ENCODE data around the gene NUAK2. TPM values are rescaled to one million over a fixed set of nuclear protein-coding genes. Genes with fewer than 3 reads are reported as not detected.

Gene NUAK2
- total and polyA plus RNA-seq, 2 of the 8 experiments (the other 6 are each of a cell fraction or from before 2014, with no cell fraction given), result 9.4 to 12.9 TPM

DNA sequence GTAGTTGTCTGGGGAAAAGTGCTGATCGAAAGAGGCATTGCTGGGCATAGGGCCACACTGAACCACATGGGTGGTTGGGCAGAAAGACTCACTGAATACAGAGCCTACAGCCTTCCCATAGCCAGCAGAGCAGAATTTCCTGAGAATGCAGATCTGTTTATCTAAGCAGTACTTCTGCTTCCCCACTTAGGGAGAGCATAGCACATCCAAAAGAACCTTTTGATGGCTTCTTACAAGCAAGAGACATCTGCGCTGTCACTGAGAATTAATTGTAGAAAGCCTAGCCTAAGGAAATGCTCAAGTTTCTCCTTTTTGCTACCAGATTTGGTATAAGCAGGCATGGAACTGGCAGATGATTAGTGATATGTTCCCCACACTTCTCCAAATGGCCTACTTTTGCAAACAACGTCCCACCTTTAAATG, 48.2 kb upstream of the NUAK2 start:
- CTCF ChIA-PET (ENCODE audit: partially characterized antibody), result interaction anchor here (1.1 to 14.6 kb wide), 2 partner anchors 14 to 34 kb away, joined by 4 to 207 read pairs; partner anchors contain the start of gene KLHDC8A
- POLR2A ChIA-PET (ENCODE audit: partially characterized antibody), result interaction anchor here (1.0 kb wide), 1 partner anchor 71 kb away, joined by 3 read pairs; no protein-coding TSS in a partner anchor

More for the DNA sequence above, 48.2 kb upstream of the NUAK2 start:
- no peak overlapping the region for H2BK12ac ChIP-seq (ENCODE audit: low read depth, low read length)
- no peaks in the 10 kb centered on the region for H3K36me3 ChIP-seq (ENCODE audit: control insufficient read depth in 2 of 4, insufficient read depth in 4 of 4, low read length in 3 of 4)
- no peak overlapping the region for H3K56ac ChIP-seq (replicated peaks; ENCODE audit: insufficient read length, low read depth, low read length)
- H4K8ac ChIP-seq (ENCODE audit: extremely low read depth, insufficient read depth, low read length), result no peak overlapping the region
- H3K9ac ChIP-seq (replicated peaks in 1 of 4; ENCODE audit: extremely low read depth in 1 of 4, low read depth in 3 of 4, low read length in 3 of 4), result no peak overlapping the region
- H3K27me3 ChIP-seq (replicated peaks in 1 of 4; ENCODE audit: control insufficient read depth in 3 of 4, extremely low read depth in 1 of 4, insufficient read depth in 3 of 4, low read length in 3 of 4), result 0 out of 7 replicates have a peak, but pooled peaks cover 0 to 2% (median 0%) of the 10 kb centered on the region in 4 experiments
- FAIRE-seq (no peak), DNase-seq (ENCODE audit: low read depth in 1 of 2, low spot score in 2 of 2) (no peak)
- H3K23ac ChIP-seq (ENCODE audit: insufficient read length), result no peak overlapping the region
- H2BK20ac ChIP-seq (ENCODE audit: low read length), result no peak overlapping the region
- H3K9me3 ChIP-seq (ENCODE audit: insufficient read depth in 2 of 2, low read depth in 1 of 2, low read length in 1 of 2), result no peaks in the 10 kb centered on the region
- H2BK120ac ChIP-seq (replicated peaks; ENCODE audit: low read depth, low read length), result no peak overlapping the region
- no peak overlapping the region for H2BK5ac ChIP-seq (ENCODE audit: low read depth, low read length)
- H3K4me3 ChIP-seq (ENCODE audit: extremely low read depth in 1 of 4, insufficient read depth in 2 of 4, low read depth in 3 of 4, low read length in 4 of 4), result no peak overlapping the region
- 85% methylated on average over 3 of the region's 3 CpGs; no CpG with 5 or more reads in 1 of the 2 experiments for WGBS, 2 experiments (ENCODE audit: extremely low coverage in 1 of 2, insufficient coverage in 1 of 2, insufficient read length in 1 of 2, insufficient replicate concordance in 2 of 2, low coverage in 1 of 2, low lambda C conversion rate in 2 of 2, missing lambda C conversion rate in 1 of 2)
- no peak overlapping the region for H3K4ac ChIP-seq (replicated peaks; ENCODE audit: insufficient read length, low read depth, low read length)
- TF ChIP-seq JUN (IDR thresholded peaks at IDR 0.05; ENCODE audit: low read depth, low read length), result no peak
- TF ChIP-seq SUZ12 (IDR thresholded peaks at IDR 0.05; ENCODE audit: low read length), result no peak
- TF ChIP-seq BACH1 (IDR thresholded peaks at IDR 0.05; ENCODE audit: low read length), result no peak
- TF ChIP-seq TAF1 (IDR thresholded peaks at IDR 0.05; ENCODE audit: low read depth, low read length), result no peak
- TF ChIP-seq SRF (IDR thresholded peaks at IDR 0.05; ENCODE audit: low read depth, low read length), result no peak
- no peak for TF ChIP-seq RBBP5 (IDR thresholded peaks at IDR 0.05; ENCODE audit: borderline replicate concordance, low read depth, low read length)
- no peak for TF ChIP-seq HDAC2 (IDR thresholded peaks at IDR 0.05; ENCODE audit: borderline replicate concordance in 1 of 2, low read depth in 2 of 2, low read length in 2 of 2)
- no peak for TF ChIP-seq FOSL1 (IDR thresholded peaks at IDR 0.05; ENCODE audit: insufficient read depth, low read depth, low read length)
- no peak for TF ChIP-seq KDM5A (IDR thresholded peaks at IDR 0.05; ENCODE audit: low read length)
- no peak for TF ChIP-seq RAD21 (IDR thresholded peaks at IDR 0.05 in 1 of 2, conservative IDR thresholded peaks at IDR 0.05 in 1 of 2; ENCODE audit: low read depth in 2 of 2, low read length in 2 of 2)
- TF ChIP-seq SP4 (IDR thresholded peaks at IDR 0.05; ENCODE audit: low read length), result no peak
- H4K20me1 ChIP-seq (replicated peaks in 1 of 2; ENCODE audit: control insufficient read depth in 1 of 2, insufficient read depth in 2 of 2, low read length in 2 of 2), result no peaks in the 10 kb centered on the region
- H3K18ac ChIP-seq (ENCODE audit: extremely low read depth, low read length), result no peak overlapping the region
- H4K5ac ChIP-seq (ENCODE audit: insufficient read length, low read depth, low read length), result no peak overlapping the region
- no peaks in the 10 kb centered on the region for H3K79me1 ChIP-seq (ENCODE audit: low read depth, low read length)
- no peak overlapping the region for H3K27ac ChIP-seq (ENCODE audit: low read depth, low read length)
- H3K4me1 ChIP-seq (replicated peaks in 1 of 4; ENCODE audit: control insufficient read depth in 3 of 4, insufficient read depth in 4 of 4, low read length in 3 of 4), result peaks cover 3 to 20% (median 17%) of the 10 kb centered on the region in 4 experiments; a peak in 4 of 7 replicates
- H2BK15ac ChIP-seq (ENCODE audit: low read length), result peak overlapping the region; percentile 16; the same call in 1 of the 2 replicates
- H4K91ac ChIP-seq (replicated peaks; ENCODE audit: insufficient read length, low read length), result no peak overlapping the region
- H3K14ac ChIP-seq (ENCODE audit: insufficient read length), result no peak overlapping the region
- H3K79me2 ChIP-seq (ENCODE audit: control insufficient read depth in 1 of 2, insufficient read depth in 2 of 2, low read length in 2 of 2), result no peaks in the 10 kb centered on the region
- no peak overlapping the region for H2AK5ac ChIP-seq (ENCODE audit: low read depth, low read length)
- H3K4me2 ChIP-seq (ENCODE audit: insufficient read depth in 1 of 2, low read depth in 2 of 2, low read length in 2 of 2), result no peak overlapping the region
- 0 out of 2 replicates have a peak overlapping the region, but pooled peaks have one; percentile 35 for H2AFZ ChIP-seq (ENCODE audit: low read length)
- H3K23me2 ChIP-seq (ENCODE audit: low read depth, low read length), result no peaks in the 10 kb centered on the region
